ENCODE data around the gene MAL.

GRCh38 chr2:94994914-94995552 lies 30.5 kb upstream of the MAL start:
- TF ChIP-seq CTCF (IDR thresholded peaks at IDR 0.05) (no peak), POLR2A (IDR thresholded peaks at IDR 0.05) (no peak)

Data from upper lobe of left lung (tissue), 4 donors.